GM18505 (cell line): Measurements from ENCODE around the gene EVPL.

Source experiments
- ATAC-seq: cut with Tn5 transposase; IDR thresholded peaks from one replicate; pipeline ENCODE4 v1.9.1; 2021; ENCODE audit not compliant: unreplicated experiment
- POLR2A ChIP-seq: IDR thresholded peaks from 4 replicates; pipeline ENCODE4 v1.6.1; 2011; ENCODE audit warnings: borderline replicate concordance; ENCODE audit not compliant: insufficient read depth, insufficient read length; ENCODE audit errors: extremely low read depth

EVPL gene

GRCh38 chr17:76017481-76018339 lies 9.4 kb downstream of the EVPL start:
- no peak for ATAC-seq
- TF ChIP-seq POLR2A, result no peak

GRCh38 chr17:76014925-76015261 lies 12.2 kb downstream of the EVPL start:
- ATAC-seq, result no peak
- no peak for TF ChIP-seq POLR2A

GRCh38 chr17:76014100-76014924 lies 12.8 kb downstream of the EVPL start:
- TF ChIP-seq POLR2A, result no peak
- no peak for ATAC-seq

- TF ChIP-seq POLR2A, result no peak
- ATAC-seq, result no peak
These were observed 13.7 kb downstream of the EVPL start for GRCh38 chr17:76013377-76013932.

GRCh38 chr17:76011951-76012350 lies 15.2 kb downstream of the EVPL start:
- ATAC-seq, result no peak
- no peak for TF ChIP-seq POLR2A

GRCh38 chr17:76009969-76010661 lies 17.0 kb downstream of the EVPL start:
- no peak for ATAC-seq
- no peak for TF ChIP-seq POLR2A

- no peak for TF ChIP-seq POLR2A
- ATAC-seq, result no peak
These were observed 17.7 kb downstream of the EVPL start for GRCh38 chr17:76009447-76009846.

GRCh38 chr17:76008630-76009425 lies 18.3 kb downstream of the EVPL start:
- no peak for ATAC-seq
- no peak for TF ChIP-seq POLR2A

GRCh38 chr17:76008208-76008607 lies 18.9 kb downstream of the EVPL start:
- TF ChIP-seq POLR2A, result no peak
- no peak for ATAC-seq

GRCh38 chr17:76007850-76008165 lies 19.3 kb downstream of the EVPL start:
- TF ChIP-seq POLR2A, result no peak

GRCh38 chr17:76007131-76007849 lies 19.8 kb downstream of the EVPL start:
- TF ChIP-seq POLR2A, result no peak
- no peak for ATAC-seq

More at GRCh38 chr17:76007850-76008165, 19.3 kb downstream of the EVPL start:
- ATAC-seq, result no peak

GRCh38 chr17:76005263-76006149 lies 21.6 kb downstream of the EVPL start:
- ATAC-seq, result no peak
- no peak for TF ChIP-seq POLR2A

- no peak for TF ChIP-seq POLR2A
- ATAC-seq, result no peak
These were observed 22.3 kb downstream of the EVPL start for GRCh38 chr17:76004750-76005262.
